Activated B cell treated with CpG ODN at 0.5 μM for 24 hours (primary cell): Measurements from ENCODE around the gene KANTR. TPM values are rescaled to one million over a fixed set of nuclear protein-coding genes. Genes with fewer than 3 reads are reported as not detected.
A peak's percentile ranks its signal among the peaks of the same experiment; 100 is the strongest.

Experiments
- ATAC-seq: fragments of 200-7000 bp; cut with Tn5 transposase; one replicate; pipeline ENCODE4 v1.10.0; 2021; ENCODE audit warnings: low read depth, mild to moderate bottlenecking, moderate library complexity
- CTCF ChIA-PET: fragments of 350-600 bp; sonication (Branson Sonifier 250); formaldehyde crosslinking; loops from one replicate; lab custom pipeline; 2021; ENCODE audit warnings: antibody characterized with exemption; lab: Charles Lee
- POLR2A ChIA-PET: fragments of 350-600 bp; sonication (Branson Sonifier 250); formaldehyde crosslinking; loops from one replicate; lab custom pipeline; 2021; ENCODE audit warnings: antibody characterized with exemption; lab: Charles Lee
- DNase-seq: peaks from one replicate; pipeline ENCODE4 v3.0.0; 2022
- H3K27ac Mint-ChIP-seq: one replicate; pipeline ENCODE4 v1.8.0; 2020; ENCODE audit warnings: mixed read lengths
- H3K27me3 Mint-ChIP-seq: one replicate; pipeline ENCODE4 v1.8.0; 2021; ENCODE audit warnings: mixed read lengths
- H3K36me3 Mint-ChIP-seq: one replicate; pipeline ENCODE4 v1.8.0; 2021; ENCODE audit warnings: low read depth, mixed read lengths
- H3K4me1 Mint-ChIP-seq: one replicate; pipeline ENCODE4 v1.8.0; 2021; ENCODE audit warnings: mixed read lengths
- H3K4me3 Mint-ChIP-seq: one replicate; pipeline ENCODE4 v1.8.0; 2020; ENCODE audit warnings: mild to moderate bottlenecking, mixed read lengths
- H3K9me3 Mint-ChIP-seq: one replicate; pipeline ENCODE4 v1.8.0; 2020; ENCODE audit warnings: mixed read lengths
- intact Hi-C: fragments of 100-400 bp; cut with micrococcal nuclease; formaldehyde crosslinking; loops from one replicate; pipeline ENCODE4 v1.15.1; 2024
- total RNA-seq: library from RNA; stranded (reverse); gene quantifications from 2 replicates; pipeline ENCODE4 v1.2.3, GENCODE V29; 2022
- TF ChIP-seq, protein P1 (sequence below): fragments of 200-600 bp; IDR thresholded peaks from one replicate; pipeline ENCODE4 v1.8.0; 2022; ENCODE audit warnings: antibody characterized with exemption, mild to moderate bottlenecking

KANTR gene
- total RNA-seq, 1 donor from 2014 or later: 12.0 TPM

DNA sequence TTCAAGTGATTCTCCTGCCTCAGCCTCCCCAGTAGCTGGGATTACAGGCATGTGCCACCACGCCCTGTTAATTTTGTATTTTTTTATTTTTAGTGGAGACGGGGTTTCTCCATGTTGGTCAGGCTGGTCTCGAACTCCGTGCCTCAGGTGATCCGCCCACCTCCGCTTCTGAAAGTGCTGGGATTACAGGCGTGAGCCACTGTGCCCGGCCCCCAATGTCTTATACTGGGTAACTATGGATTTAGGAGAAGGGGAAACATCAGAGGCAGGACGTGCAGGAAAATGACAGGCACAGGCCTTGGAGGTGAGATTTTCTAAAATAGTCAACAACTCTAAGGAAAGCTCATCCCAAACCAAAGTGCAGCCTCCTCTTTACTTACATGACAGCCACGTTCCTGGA is 22.9 kb upstream of the KANTR start:
- no peaks in the 10 kb centered on the region for H3K27me3 Mint-ChIP-seq
- intact Hi-C loops: loop anchor here (1.0 to 10.0 kb wide), 3 partner anchors 18 to 244 kb away; no protein-coding TSS in a partner anchor
- TF ChIP-seq, protein P1, sequence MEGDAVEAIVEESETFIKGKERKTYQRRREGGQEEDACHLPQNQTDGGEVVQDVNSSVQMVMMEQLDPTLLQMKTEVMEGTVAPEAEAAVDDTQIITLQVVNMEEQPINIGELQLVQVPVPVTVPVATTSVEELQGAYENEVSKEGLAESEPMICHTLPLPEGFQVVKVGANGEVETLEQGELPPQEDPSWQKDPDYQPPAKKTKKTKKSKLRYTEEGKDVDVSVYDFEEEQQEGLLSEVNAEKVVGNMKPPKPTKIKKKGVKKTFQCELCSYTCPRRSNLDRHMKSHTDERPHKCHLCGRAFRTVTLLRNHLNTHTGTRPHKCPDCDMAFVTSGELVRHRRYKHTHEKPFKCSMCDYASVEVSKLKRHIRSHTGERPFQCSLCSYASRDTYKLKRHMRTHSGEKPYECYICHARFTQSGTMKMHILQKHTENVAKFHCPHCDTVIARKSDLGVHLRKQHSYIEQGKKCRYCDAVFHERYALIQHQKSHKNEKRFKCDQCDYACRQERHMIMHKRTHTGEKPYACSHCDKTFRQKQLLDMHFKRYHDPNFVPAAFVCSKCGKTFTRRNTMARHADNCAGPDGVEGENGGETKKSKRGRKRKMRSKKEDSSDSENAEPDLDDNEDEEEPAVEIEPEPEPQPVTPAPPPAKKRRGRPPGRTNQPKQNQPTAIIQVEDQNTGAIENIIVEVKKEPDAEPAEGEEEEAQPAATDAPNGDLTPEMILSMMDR: no peak
- H3K4me1 Mint-ChIP-seq: peaks cover 16% of the 10 kb centered on the region
- DNase-seq (no peak), ATAC-seq (no peak)
- H3K27ac Mint-ChIP-seq: no peak overlapping the region
- CTCF ChIA-PET: interaction anchor here (0.7 to 3.1 kb wide), 2 partner anchors 16 to 18 kb away, joined by 3 to 17 read pairs; no protein-coding TSS in a partner anchor
- POLR2A ChIA-PET: interaction anchor here (0.7 kb wide), 1 partner anchor 411 kb away, joined by 5 read pairs; no protein-coding TSS in a partner anchor
- H3K9me3 Mint-ChIP-seq: no peaks in the 10 kb centered on the region
- no peaks in the 10 kb centered on the region for H3K36me3 Mint-ChIP-seq
- H3K4me3 Mint-ChIP-seq: no peak overlapping the region

DNA sequence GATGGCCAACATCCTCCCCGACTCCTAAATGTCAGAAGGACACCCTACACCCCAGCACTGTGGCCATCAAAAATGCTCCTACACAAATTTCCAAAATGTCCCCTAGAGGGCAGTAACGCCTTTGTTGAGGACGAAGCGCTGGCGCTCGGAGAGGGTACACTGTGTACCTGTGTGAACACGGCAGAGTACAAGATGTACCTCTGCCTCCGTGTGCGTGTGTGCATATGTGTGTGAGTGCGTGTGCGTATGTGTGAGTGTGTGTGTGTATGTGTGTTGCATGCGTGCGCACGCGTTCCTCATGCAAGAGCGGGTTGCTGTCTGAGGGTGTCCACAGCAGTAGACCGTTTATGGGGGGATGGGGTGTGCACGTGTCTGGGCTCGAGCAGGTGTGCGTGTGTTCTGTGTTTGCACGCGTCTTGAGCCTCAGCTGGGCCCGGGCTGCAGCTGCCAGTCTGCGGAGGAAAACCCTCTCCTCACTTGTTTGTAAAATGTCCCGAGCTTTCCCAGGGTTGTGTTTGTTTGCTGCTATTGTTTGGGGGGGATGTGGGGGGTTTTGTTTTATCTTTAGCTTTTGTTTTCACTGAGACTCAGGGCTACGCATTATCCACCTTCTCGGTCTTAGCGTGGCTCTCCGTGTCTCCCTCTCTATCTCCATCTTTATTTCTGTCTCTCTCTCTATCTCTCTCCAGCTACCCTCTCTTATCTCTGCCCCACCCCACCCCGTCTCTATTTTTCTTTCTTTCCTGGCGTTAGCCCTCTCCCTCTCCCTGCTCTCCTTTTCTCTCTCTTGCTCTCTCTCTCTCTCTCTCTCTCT is 22.1 kb upstream of the KANTR start:
- CTCF ChIA-PET: interaction anchor here (0.7 to 3.1 kb wide), 4 partner anchors 10 to 21 kb away, joined by 3 to 17 read pairs (median 4); partner anchors contain the start of gene TSPYL2

DNA sequence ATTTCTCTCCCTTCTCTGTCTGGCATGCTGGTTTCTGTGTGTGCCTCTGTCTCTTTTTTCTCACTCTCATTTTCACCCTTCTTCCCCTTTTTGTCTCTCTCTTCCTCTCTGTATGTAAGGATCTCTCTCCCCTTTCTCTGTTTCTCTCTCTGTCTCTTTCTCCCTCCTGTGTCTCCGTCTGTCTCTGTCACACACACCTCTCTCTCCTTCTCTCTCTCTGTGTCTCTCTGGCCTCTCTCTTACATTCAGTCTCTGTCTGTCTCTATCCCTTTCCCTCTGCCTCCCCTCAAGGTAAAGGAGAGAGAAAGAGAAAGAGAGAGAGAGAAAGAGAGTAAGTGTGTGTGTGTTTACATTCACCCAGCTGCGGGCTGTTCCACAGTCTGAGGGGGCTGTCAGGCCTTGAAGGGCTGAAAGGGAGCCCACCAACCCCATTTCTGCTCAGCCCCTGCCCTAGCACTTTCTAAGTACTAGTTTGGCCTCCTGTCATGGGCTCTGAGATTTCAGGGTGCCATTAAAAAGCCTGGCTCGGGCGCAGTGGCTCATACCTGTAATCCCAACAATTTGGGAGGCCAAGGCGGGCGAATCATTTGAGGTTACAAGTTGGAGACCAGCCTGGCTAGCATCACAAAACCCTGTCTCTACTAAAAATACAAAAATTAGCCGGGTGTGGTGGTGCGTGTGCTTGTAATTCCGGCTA is 21.4 kb upstream of the KANTR start:
- intact Hi-C loops: loop anchor here (10.0 kb wide), 1 partner anchor 242 kb away; no protein-coding TSS in a partner anchor
- ATAC-seq (no peak), DNase-seq (no peak)
- peak overlapping the region; percentile 85 for H3K4me3 Mint-ChIP-seq
- ChIA-PET POLR2A (interaction anchor here (0.9 to 1.6 kb wide), 5 partner anchors 9 to 76 kb away, joined by 3 to 16 read pairs (median 5); partner anchors contain the start of genes KANTR and TSPYL2), CTCF (interaction anchor here (1.1 to 3.1 kb wide), 3 partner anchors 10 to 20 kb away, joined by 3 to 17 read pairs (median 6); partner anchors contain the start of gene TSPYL2)
- no peaks in the 10 kb centered on the region for H3K36me3 Mint-ChIP-seq
- no peaks in the 10 kb centered on the region for H3K27me3 Mint-ChIP-seq
- peak overlapping the region; percentile 90 for H3K27ac Mint-ChIP-seq
- TF ChIP-seq, protein P1: no peak
- H3K4me1 Mint-ChIP-seq: peaks cover 16% of the 10 kb centered on the region
- no peaks in the 10 kb centered on the region for H3K9me3 Mint-ChIP-seq

More for the DNA sequence above, 22.1 kb upstream of the KANTR start:
- Mint-ChIP-seq H3K9me3 (no peaks in the 10 kb centered on the region), H3K27ac (peak overlapping the region; percentile 90), H3K4me1 (peaks cover 16% of the 10 kb centered on the region), H3K36me3 (no peaks in the 10 kb centered on the region), H3K27me3 (no peaks in the 10 kb centered on the region), H3K4me3 (peak overlapping the region; percentile 85)
- peak; percentile 32 for DNase-seq
- peak; percentile 84 for ATAC-seq
- POLR2A ChIA-PET: interaction anchor here (0.7 to 1.6 kb wide), 6 partner anchors 9 to 76 kb away, joined by 3 to 13 read pairs (median 4); partner anchors contain the start of genes KANTR and TSPYL2
- TF ChIP-seq, protein P1: no peak
- intact Hi-C loops: loop anchor here (1.0 to 10.0 kb wide), 3 partner anchors 17 to 243 kb away; no protein-coding TSS in a partner anchor

DNA sequence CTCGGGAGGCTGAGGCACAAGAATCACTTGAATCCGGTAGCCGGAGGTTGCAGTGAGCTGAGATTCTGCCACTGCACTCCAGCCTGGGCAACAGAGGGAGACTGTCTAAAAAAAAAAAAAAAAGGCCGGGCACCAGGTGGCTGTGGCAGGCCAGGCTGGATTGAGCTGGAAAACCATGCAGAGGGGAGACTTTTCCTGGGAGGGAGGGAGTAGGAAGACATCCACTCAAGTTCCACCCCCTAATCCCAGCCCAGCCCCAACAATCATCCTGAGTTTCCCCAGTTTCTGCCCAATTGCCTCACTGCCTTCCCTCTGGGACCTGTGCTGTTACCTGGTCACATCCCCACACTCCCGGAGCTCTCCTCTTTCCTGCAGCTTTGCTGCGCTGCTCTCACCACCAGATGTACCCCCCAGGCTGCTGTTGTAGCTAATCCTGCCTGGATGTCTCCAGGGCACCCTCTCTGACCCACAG is 20.8 kb upstream of the KANTR start:
- H3K9me3 Mint-ChIP-seq: no peaks in the 10 kb centered on the region
- no peaks in the 10 kb centered on the region for H3K36me3 Mint-ChIP-seq
- H3K4me1 Mint-ChIP-seq: peaks cover 16% of the 10 kb centered on the region
- intact Hi-C loops: loop anchor here (10.0 kb wide), 1 partner anchor 242 kb away; no protein-coding TSS in a partner anchor
- POLR2A ChIA-PET: interaction anchor here (0.7 to 1.6 kb wide), 3 partner anchors 9 to 697 kb away, joined by 3 to 16 read pairs (median 3); partner anchors contain the start of gene TSPYL2
- peak overlapping the region; percentile 90 for H3K27ac Mint-ChIP-seq
- DNase-seq (no peak), ATAC-seq (no peak)
- CTCF ChIA-PET: interaction anchor here (1.6 to 3.1 kb wide), 2 partner anchors 9 to 16 kb away, joined by 6 to 17 read pairs; partner anchors contain the start of gene TSPYL2
- TF ChIP-seq, protein P1: no peak
- H3K27me3 Mint-ChIP-seq: no peaks in the 10 kb centered on the region
- H3K4me3 Mint-ChIP-seq: no peak overlapping the region
